GM12892 (cell line): Measurements from ENCODE around the gene FAR2.

Experiments
- POLR2A ChIP-seq: IDR thresholded peaks from 2 replicates; pipeline ENCODE4 v1.6.1; 2011; ENCODE audit warnings: low read depth, low read length, control low read depth
- POLR2AphosphoS5 ChIP-seq: IDR thresholded peaks from 2 replicates; pipeline ENCODE4 v1.6.1; 2011; ENCODE audit warnings: low read depth, low read length, control low read depth

- TF ChIP-seq POLR2A (no peak), POLR2AphosphoS5 (no peak)
Observed at GRCh38 chr12:29208060-29208459, 59.0 kb downstream of the FAR2 start.
